ENCODE measurements around the gene ERBB4. TPM values are rescaled to one million over a fixed set of nuclear protein-coding genes. Genes with fewer than 3 reads are reported as not detected.

Gene ERBB4
- polyA plus RNA-seq, 3 donors from 2014 or later, result not detected

DNA sequence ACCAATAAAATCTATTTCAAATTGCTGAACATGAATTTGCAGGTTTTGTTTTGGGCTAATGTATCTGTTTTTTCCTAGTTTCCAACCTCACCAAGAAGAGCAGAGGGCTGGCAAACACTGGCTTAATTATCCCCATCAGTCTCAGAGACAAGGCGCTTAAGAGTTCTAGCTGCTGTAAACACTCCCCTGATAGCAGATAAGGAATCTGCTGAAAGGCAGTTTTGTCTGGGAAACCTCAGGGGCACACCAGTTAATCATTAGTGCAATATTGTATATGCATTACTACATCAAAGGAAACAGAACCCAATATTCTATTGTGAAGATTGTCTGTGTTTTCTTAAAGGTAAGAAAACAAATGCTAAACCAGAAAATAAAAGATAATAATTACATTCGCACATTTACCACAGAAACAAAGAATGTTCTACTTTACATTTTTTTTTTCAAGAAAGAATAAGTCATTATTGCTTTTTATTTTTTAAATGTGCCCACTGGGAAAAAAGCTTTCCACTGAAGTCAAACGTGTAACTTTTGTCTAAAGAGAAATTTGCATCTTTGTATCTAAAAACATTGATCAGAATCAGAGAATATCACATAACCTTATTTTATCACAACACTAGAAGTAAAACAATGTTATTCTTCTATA lies 179.1 kb downstream of the ERBB4 start:
- Mint-ChIP-seq H3K27ac (no peak overlapping the region), H3K4me3 (no peak overlapping the region), H3K4me1 (no peaks in the 10 kb centered on the region)

DNA sequence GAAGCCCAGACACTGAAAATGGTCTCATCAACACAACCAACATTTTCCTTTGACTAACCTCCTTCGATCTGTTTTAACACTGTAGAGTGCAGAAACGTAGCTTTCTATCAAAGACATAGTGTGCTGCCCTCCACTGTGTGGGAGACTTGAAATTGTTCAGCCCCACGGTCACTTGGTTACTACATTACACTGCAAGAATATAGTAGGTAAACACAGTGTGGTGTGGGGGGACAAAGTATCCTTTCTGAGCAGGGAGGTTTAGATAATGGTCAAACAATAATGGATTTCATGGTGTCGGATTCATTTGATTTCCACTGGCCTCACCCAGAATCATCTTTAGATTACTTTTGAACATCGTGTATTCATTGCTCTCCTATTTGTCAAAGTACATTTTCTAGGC lies 181.0 kb downstream of the ERBB4 start:
- Mint-ChIP-seq H3K27ac (no peak overlapping the region), H3K4me1 (no peaks in the 10 kb centered on the region), H3K36me3 (no peaks in the 10 kb centered on the region), H3K27me3 (ENCODE audit: low read depth in 3 of 3) (no peaks in the 10 kb centered on the region), H3K9me3 (peaks cover 0 to 4% (median 0%) of the 10 kb centered on the region in 6 donors), H3K4me3 (no peak overlapping the region)
- DNase-seq, result no peak

More for the DNA sequence above, 179.1 kb downstream of the ERBB4 start:
- H3K9me3 Mint-ChIP-seq, result peaks cover 0 to 4% (median 0%) of the 10 kb centered on the region in 6 donors
- no peaks in the 10 kb centered on the region for H3K36me3 Mint-ChIP-seq
- DNase-seq, result no peak
- peaks cover 0 to 2% (median 0%) of the 10 kb centered on the region in 3 donors for H3K27me3 Mint-ChIP-seq (ENCODE audit: low read depth in 3 of 3)

DNA sequence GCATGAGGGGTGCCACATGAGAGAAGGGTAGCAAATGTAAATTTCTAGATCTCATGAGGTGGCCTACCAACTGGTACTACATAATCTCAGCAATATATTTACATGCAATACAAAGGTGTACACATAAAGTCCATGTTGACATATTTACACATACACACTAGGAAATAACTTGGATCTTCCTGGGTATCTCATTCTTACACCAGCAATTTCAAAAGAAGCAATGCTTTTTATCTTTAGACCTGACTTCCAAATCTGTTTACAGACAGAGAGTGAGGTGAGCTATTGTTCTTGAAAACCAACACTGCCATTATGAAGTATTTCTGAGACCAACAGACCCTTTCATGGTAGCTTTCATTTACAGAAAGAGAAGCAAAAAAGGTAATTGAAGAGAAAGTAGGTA lies 184.2 kb downstream of the ERBB4 start:
- Mint-ChIP-seq H3K36me3 (no peaks in the 10 kb centered on the region), H3K27me3 (ENCODE audit: low read depth in 3 of 3) (no peaks in the 10 kb centered on the region), H3K4me3 (no peak overlapping the region), H3K4me1 (no peaks in the 10 kb centered on the region), H3K9me3 (peaks cover 0 to 7% (median under 1%) of the 10 kb centered on the region in 6 donors), H3K27ac (no peak overlapping the region)
- DNase-seq, result no peak

DNA sequence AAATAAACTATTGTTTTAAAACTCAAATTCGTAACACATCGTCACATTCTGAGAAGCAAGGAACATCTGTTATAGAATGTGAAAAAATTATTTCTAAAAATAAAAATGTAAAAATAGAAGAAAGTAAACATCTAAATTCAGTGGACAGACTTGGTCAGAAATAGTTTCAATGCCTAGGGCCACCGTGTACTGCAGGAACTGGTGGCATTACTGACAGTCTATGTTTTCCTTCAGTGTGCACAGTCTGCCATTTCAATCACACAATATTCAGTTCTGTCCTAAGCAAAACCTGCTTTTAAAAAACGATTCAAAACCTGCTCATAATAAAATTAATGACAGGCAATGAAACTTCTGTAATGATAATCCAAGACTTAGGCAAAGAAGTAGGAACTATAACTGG lies 190.1 kb downstream of the ERBB4 start:
- Mint-ChIP-seq H3K4me1 (no peaks in the 10 kb centered on the region), H3K27me3 (ENCODE audit: low read depth in 3 of 3) (no peaks in the 10 kb centered on the region), H3K36me3 (no peaks in the 10 kb centered on the region), H3K9me3 (peaks cover 0 to 15% (median 2%) of the 10 kb centered on the region in 6 donors), H3K4me3 (no peak overlapping the region), H3K27ac (no peak overlapping the region)
- no peak for DNase-seq

DNA sequence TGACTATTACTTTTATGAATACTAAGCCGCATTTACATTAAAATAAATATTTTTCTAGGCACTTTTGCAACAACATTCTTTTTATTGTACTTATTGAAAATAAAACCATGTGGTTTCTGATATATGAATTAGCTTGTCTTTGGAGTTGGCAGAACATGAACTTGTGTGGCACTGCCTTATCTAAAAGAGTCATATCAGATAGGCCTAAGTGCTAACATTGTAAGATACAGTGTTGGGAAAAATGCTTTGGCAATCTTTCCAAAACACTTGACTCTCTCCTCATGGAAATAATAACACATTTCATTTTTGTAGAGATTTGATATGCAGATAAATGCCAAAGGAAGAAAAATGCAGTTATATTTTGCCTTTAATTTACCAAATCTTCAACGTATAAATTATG lies 191.7 kb downstream of the ERBB4 start:
- Mint-ChIP-seq H3K27ac (no peak overlapping the region), H3K36me3 (no peaks in the 10 kb centered on the region), H3K27me3 (ENCODE audit: low read depth in 3 of 3) (no peaks in the 10 kb centered on the region), H3K4me1 (no peaks in the 10 kb centered on the region), H3K4me3 (no peak overlapping the region), H3K9me3 (peaks cover 0 to 15% (median 3%) of the 10 kb centered on the region in 6 donors)
- no peak for DNase-seq

DNA sequence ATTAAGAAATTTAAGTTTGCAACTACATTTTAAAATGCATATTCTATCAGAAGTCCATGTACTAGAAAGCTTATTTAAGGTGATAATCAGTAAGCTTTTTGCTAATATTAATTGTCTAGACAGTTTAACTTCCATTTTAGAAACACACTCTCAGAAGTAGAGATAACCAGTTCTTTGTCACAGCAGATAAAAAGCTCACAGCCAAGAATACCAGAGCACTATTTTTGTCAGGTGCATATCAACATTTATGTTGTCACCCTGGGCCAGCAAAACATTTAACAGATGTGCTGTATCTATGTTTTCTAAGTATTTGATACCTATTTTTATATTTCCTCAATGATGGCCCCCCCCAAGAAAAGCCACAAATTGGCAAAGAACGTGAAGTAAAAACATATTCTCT lies 192.6 kb downstream of the ERBB4 start:
- H3K4me1 Mint-ChIP-seq, result no peaks in the 10 kb centered on the region
- DNase-seq, result no peak
- H3K36me3 Mint-ChIP-seq, result no peaks in the 10 kb centered on the region
- H3K9me3 Mint-ChIP-seq, result peaks cover 0 to 14% (median 3%) of the 10 kb centered on the region in 6 donors
- H3K27ac Mint-ChIP-seq, result no peak overlapping the region
- no peak overlapping the region for H3K4me3 Mint-ChIP-seq
- H3K27me3 Mint-ChIP-seq (ENCODE audit: low read depth in 3 of 3), result no peaks in the 10 kb centered on the region

DNA sequence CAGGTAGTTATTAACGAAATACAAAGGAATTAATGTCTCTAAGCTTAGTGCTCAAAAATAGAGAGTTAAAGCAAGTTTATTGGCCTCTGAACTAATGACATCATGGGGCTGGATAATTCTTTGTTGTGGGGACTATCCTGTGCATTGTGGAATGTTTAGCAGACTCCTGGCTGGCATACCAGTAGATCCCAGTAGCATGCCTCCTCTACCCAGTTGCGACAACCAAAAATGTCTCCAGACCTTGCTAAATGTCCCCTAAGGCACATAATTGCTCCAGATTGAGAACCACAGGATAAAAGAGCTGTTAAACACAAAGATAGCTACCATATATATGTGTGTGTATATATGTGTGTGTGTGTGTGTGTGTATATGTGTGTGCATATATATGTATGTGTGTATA lies 194.5 kb downstream of the ERBB4 start:
- H3K9me3 Mint-ChIP-seq, result peaks cover 0 to 11% (median 3%) of the 10 kb centered on the region in 6 donors
- DNase-seq, result no peak
- H3K4me1 Mint-ChIP-seq, result no peaks in the 10 kb centered on the region
- no peaks in the 10 kb centered on the region for H3K27me3 Mint-ChIP-seq (ENCODE audit: low read depth in 3 of 3)
- no peak overlapping the region for H3K4me3 Mint-ChIP-seq
- H3K27ac Mint-ChIP-seq, result no peak overlapping the region
- no peaks in the 10 kb centered on the region for H3K36me3 Mint-ChIP-seq

DNA sequence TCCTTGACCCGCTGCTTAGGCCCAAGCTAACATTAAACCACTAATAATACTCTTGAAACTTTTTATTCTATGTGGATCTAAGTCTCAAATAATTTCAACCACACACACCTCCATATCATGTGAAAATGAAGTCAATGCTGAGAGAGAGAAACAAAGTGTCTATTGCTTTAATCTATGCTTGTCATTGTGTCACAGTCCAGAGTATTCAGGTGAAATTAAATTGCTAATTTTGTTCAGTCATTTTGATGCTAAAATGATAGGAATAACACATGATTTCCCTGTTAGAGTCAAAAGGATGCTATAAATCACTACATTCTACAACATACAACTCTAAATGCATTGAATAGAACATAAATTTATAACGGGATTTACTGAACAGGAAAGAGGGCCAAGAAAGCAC lies 195.4 kb downstream of the ERBB4 start:
- H3K4me1 Mint-ChIP-seq, result no peaks in the 10 kb centered on the region
- H3K27me3 Mint-ChIP-seq (ENCODE audit: low read depth in 3 of 3), result no peaks in the 10 kb centered on the region
- H3K9me3 Mint-ChIP-seq, result peaks cover 0 to 10% (median 1%) of the 10 kb centered on the region in 6 donors
- no peak for DNase-seq
- no peaks in the 10 kb centered on the region for H3K36me3 Mint-ChIP-seq
- H3K27ac Mint-ChIP-seq, result no peak overlapping the region
- no peak overlapping the region for H3K4me3 Mint-ChIP-seq

DNA sequence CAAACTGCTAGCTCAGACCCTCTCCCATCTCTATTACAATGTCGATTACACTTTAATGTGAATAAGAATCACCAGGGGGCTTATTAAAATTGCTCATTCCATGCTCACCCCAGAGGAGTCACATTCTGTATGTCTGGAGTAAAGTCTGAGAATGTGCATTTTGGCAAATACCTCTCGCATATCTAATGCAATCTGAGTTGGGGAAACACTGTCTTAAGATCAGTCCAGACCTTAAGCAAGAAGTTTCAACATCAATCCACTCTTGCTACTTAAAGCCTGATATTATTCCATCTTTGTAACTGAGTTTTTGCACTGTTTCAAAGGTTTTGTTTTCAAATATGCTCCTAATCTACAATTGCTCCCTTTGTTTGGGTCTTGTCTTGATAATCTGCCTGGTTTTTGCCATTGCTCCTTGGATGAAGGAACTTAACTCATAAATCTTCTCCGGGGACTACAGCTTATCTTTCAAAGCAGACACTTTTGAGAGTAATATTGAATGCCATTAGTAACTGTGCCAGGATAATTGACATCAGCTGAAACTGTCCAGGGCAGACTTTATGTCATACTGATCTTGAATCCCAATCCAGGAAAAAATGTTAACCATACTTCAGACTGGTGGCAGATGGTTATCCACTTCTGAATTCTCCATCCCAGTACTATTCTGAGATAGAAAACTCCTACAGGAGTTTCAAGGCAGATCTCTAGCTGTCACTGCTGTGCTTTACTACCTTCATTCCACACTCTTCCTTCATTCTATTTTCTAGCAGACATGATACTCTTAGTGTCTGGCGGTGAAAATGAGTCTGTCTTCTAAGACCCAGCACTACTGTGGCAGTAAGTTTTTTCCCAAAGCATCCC lies 200.9 kb downstream of the ERBB4 start:
- peaks cover 0 to 1% (median 0%) of the 10 kb centered on the region in 3 donors for H3K27me3 Mint-ChIP-seq (ENCODE audit: low read depth in 3 of 3)
- no peaks in the 10 kb centered on the region for H3K4me1 Mint-ChIP-seq
- no peak overlapping the region for H3K4me3 Mint-ChIP-seq
- no peak for DNase-seq
- H3K27ac Mint-ChIP-seq, result no peak overlapping the region
- H3K9me3 Mint-ChIP-seq, result peaks cover 0 to 10% (median under 1%) of the 10 kb centered on the region in 6 donors
- no peaks in the 10 kb centered on the region for H3K36me3 Mint-ChIP-seq

DNA sequence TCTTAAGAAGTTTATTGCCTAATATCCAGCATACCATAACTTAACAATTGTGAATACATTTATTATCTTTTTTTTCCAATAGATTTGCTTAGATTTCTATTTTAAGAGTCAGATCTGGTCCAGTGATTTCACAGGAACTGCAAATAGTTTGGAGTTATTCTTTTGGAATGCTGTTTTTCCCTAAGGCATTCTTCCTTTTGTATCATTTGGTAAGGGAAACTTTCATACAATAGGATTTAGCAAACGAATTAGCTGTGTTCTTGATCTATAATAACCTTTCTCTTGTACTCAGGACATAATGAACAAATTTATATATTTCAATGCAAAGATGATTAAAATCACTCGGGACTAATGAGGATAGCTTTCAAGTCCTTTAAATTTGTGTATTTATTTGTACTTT lies 201.6 kb downstream of the ERBB4 start:
- Mint-ChIP-seq H3K27me3 (ENCODE audit: low read depth in 3 of 3) (peaks cover 0 to 1% (median 0%) of the 10 kb centered on the region in 3 donors), H3K4me3 (no peak overlapping the region), H3K36me3 (no peaks in the 10 kb centered on the region), H3K9me3 (peaks cover 0 to 6% (median 0%) of the 10 kb centered on the region in 6 donors), H3K4me1 (no peaks in the 10 kb centered on the region), H3K27ac (no peak overlapping the region)
- DNase-seq, result no peak

DNA sequence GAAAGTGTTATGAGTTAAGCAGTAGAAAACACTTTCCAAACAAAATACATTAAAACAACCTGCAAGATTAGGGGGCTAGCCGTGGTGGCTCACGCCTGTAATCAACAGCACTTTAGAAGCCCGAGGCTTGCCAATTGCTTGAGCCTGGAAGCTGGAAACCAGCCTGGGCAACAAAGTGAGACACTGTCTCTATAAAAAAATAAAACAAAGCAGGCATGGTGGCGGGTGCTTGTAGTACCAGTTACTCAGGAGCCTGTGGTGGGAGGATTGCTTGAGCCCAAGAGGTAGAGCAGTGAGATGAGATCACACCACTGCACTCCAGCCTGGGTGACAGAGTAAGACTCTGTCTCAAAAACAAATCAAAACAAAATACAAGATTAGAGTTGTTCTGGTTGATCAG lies 208.3 kb downstream of the ERBB4 start:
- Mint-ChIP-seq H3K27ac (no peak overlapping the region), H3K4me1 (no peaks in the 10 kb centered on the region), H3K36me3 (no peaks in the 10 kb centered on the region), H3K4me3 (no peak overlapping the region), H3K9me3 (peaks cover 0 to 7% (median 2%) of the 10 kb centered on the region in 6 donors), H3K27me3 (ENCODE audit: low read depth in 3 of 3) (no peaks in the 10 kb centered on the region)
- no peak for DNase-seq

DNA sequence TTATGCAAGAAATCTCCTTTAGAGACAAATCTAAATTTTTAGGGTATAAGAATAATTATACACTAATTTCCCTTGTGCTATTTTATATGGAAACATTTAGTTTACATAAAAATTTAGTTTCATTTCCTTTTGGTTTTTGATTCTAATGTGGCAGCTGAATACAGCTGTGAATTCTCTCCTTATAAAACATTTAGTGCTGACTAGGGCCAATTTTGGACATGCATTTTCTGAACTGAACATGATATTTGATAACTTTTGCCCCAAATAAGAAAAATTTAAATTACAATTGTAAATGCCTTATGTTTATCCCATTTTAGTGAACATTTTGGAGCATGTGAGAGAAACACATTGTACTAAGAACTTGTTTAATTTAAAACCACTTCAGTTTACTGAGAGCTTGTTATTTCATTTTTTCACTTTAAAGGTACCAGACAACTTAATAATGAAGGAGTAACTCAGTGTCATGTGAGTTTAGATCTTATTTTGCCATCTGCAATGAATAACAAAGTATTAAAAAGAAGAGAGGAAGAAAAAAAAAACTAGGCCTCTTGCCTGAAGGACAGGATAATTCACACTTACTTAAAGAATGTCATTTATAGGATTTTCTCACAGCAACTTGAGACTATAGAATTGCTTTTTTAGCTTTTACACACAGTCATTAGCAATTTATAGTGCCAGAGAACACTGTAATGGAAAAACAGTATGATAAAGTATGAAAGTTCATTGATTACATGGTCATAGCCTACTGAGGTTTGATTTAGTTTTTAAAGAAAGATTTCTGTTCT lies 209.7 kb downstream of the ERBB4 start:
- H3K27me3 Mint-ChIP-seq (ENCODE audit: low read depth in 3 of 3), result no peaks in the 10 kb centered on the region
- no peak overlapping the region for H3K27ac Mint-ChIP-seq
- DNase-seq, result no peak
- peaks cover 0 to 14% (median 2%) of the 10 kb centered on the region in 6 donors for H3K9me3 Mint-ChIP-seq
- H3K36me3 Mint-ChIP-seq, result no peaks in the 10 kb centered on the region
- no peak overlapping the region for H3K4me3 Mint-ChIP-seq
- no peaks in the 10 kb centered on the region for H3K4me1 Mint-ChIP-seq

DNA sequence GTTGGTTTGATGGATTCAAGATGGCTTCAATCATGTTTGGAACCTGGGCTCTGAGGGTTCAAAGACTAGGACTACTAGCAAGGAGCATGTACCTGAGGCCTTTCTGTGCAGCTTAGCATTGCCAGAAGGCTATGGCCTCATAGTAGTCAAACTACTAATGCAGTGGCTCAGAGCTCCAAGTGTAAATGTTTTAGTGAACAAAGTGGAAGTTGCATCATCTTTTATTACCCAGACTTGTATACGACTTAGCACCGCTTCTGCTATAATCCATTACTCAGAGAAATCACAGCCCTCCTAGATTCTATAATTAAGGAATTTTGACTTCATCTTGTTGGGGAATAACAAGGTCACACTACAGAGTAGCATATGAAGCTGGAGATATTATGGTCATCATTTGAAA lies 210.5 kb downstream of the ERBB4 start:
- Mint-ChIP-seq H3K36me3 (no peaks in the 10 kb centered on the region), H3K27ac (no peak overlapping the region), H3K4me1 (no peaks in the 10 kb centered on the region), H3K9me3 (peaks cover 0 to 15% (median 2%) of the 10 kb centered on the region in 6 donors), H3K27me3 (ENCODE audit: low read depth in 3 of 3) (no peaks in the 10 kb centered on the region), H3K4me3 (no peak overlapping the region)
- DNase-seq, result no peak

Measured in immature natural killer cell (primary cell).